ENCODE measurements around the gene TCF23. TPM values are rescaled to one million over a fixed set of nuclear protein-coding genes. Genes with fewer than 3 reads are reported as not detected.

Gene TCF23
- total and polyA plus RNA-seq, 2 of the 8 experiments (the other 6 are each of a cell fraction or from before 2014, with no cell fraction given) = 0.02 TPM; not detected in 1

DNA sequence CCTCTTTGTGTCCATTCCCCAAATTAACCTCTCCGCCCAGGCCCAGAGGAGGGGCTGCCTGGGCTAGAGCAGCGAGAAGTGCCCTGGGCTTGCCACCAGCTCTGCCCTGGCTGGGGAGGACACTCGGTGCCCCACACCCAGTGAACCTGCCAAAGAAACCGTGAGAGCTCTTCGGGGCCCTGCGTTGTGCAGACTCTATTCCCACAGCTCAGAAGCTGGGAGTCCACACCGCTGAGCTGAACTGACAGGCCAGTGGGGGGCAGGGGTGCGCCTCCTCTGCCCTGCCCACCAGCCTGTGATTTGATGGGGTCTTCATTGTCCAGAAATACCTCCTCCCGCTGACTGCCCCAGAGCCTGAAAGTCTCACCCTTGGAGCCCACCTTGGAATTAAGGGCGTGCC, 48.8 kb upstream of the TCF23 start (continued):
- TF ChIP-seq NANOG (IDR thresholded peaks at IDR 0.05; ENCODE audit: insufficient read depth, low read depth, low read length, poor library complexity, severe bottlenecking) = no peak
- no peak for TF ChIP-seq RBBP5 (IDR thresholded peaks at IDR 0.05; ENCODE audit: borderline replicate concordance, low read depth, low read length)
- TF ChIP-seq SP2 (IDR thresholded peaks at IDR 0.05; ENCODE audit: low read length) = no peak
- no peak for TF ChIP-seq EGR1 (IDR thresholded peaks at IDR 0.05; ENCODE audit: borderline replicate concordance, low read depth, low read length)
- no peak for TF ChIP-seq EP300 (IDR thresholded peaks at IDR 0.05; ENCODE audit: borderline replicate concordance in 1 of 2, low read depth in 2 of 2, low read length in 2 of 2)
- no peak for TF ChIP-seq SIX5 (IDR thresholded peaks at IDR 0.05; ENCODE audit: low read depth, low read length)
- TF ChIP-seq CHD1 (IDR thresholded peaks at IDR 0.05; ENCODE audit: low read depth, low read length) = no peak
